Ecto neural progenitor cell (in vitro differentiated cells): ENCODE data around the gene NEK6.

Experiments used
- DNase-seq: peaks from one replicate; pipeline ENCODE4 v3.0.0-alpha.2; 2018; ENCODE audit warnings: low spot score

The NEK6 gene

GRCh38 chr9:124373851-124374250 is 116.1 kb downstream of the NEK6 start:
- DNase-seq: no peak

- no peak for DNase-seq
Observed at GRCh38 chr9:124375726-124376125, 118.0 kb downstream of the NEK6 start.

- no peak for DNase-seq
Observed at GRCh38 chr9:124376329-124376728, 118.6 kb downstream of the NEK6 start.

DNA sequence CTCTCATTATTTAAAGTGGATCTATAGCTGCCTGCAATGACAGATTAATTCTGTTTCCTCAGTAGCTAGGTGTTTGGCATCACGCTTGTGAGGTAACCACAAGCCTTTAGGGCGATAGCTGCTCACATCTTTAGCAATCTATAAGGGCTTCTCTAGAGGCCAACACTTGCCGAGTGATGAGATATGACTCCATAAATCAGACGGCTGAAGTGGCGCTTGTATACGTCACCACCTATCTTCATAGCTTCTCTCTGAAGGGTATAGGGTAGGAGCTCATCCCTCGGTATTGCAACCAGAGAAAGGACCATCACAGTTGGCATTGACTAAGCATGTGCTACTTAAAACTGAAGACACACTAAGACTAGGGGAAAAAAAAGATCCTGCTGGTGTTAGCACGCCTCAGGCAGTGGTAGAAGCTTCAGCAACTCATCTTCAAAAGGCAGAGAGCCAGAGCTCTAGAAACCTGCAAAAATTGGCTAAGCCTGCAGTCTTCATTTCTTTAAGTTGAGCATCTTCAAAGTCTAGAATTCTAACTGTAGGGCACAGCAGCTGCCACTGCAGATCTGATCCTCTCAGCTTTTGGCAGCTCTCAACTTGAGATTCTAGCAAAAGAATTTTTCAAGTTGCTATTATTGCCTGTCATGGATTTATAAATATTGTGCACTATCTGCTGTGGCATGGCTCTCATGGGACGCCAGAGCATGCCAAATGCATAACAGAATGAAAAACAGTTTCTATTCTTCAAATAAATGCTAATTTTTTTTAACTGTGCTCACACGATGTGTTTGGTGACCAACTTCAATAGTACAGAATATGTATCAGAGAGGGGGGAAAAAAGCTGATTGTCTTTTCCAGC is 120.0 kb downstream of the NEK6 start:
- no peak for DNase-seq

DNA sequence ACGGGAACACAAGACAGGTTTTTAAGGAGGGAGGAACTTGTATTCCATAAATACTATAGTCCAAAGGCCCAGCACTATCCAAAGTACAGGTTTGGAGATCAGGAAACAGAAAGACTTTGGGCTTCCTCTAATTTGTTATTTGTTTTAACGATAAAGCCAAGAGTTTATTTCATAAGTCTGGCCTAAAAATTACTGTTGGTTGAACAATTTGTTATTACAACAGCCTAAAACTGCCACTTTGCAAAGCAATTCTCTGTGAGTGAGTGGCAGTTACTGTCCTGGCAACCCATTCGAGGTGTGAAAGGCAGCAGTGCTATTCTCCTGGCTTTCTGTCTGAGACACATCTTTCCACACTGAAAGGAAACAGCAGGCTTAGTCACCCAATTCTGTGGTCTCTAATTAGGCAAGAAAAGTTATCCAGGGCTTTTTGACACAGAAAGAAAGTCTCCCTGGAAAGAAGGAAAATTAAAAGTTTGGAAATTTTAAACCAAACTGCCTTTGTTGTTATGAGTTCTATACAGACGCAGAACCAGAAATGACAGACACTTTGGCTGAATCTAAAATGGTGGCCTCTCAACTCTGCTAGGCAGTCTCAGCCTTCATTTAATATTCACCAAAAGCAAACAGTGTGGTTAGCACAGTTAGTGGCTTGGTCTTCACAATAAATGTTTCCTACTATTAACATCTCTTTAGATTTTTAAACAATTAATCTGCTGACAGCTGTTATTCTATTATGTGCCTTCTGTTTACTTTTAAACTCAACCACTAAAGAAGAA is 123.6 kb downstream of the NEK6 start:
- DNase-seq: no peak

DNA sequence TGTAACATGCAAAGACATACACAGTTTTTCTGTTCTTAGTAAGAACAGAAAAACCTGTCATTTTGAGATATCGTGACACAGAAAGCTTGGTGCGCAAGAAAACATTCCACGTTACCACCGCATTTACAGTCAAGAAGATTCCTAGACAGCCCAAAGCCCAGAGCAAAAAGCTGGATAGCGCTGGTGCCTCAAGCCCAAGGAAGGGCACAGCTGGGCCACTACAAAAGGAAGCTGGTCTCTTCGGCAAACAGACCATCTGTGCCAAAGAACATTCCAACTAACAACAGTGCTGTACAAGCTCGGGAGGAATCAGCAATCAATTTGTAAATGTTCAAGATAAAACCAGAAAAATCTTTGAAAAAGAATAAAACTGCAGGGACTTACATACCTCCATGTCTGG is 126.5 kb downstream of the NEK6 start:
- DNase-seq: no peak

DNA sequence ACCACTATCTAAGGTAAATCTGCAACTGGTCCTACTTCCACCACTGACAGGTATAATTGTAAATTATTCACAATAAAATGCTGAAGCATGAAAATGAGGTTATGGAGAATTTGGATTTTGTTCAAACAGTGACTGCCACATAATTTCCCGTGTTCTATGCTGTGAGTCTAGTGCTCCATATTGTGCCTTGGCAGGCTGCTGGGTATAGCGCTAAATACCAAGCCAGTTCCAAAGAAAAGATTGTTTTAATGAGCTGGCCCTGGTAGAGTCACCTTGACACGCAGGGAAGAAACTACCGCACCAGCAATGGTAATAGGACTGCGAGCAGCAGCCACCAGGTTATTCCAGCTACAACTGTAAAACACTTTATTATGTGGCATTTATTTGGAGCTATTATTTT is 127.1 kb downstream of the NEK6 start:
- DNase-seq: no peak

DNA sequence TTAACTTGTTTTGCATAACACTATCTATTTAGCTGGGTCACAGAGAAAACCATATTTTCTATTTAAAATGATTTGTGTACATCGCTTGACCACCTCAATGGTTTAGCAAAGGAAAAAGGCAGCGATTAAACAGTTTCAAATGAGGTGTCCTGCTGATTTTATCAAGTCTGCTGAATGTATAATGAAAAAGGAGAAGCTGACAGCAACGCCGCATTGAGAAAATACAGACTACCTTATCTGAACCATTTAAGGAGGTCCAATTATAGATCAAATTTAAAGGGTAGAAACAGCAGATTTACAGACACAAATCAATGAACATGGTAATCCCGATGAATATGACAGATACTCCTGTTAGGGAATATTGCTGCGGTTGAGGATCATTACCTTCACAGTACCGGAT is 127.9 kb downstream of the NEK6 start:
- DNase-seq: no peak

DNA sequence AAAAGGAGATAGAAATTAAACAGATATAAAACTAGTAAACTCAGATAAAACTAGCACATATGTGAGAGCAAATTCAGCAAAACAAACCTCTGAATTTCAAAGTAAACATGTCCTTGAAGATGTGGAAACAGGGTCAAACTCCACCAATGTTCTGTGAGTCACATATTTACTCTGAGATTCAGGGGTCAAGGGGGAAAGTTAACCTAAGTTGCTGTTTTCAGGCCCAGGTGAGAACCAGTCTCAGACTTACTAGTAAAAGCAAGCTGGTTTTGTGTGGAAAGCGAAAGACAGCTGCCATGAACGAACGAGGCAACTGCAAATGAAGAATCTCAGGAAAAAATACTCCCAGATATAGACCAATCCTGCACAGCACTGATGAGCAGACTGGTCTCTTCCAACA is 128.5 kb downstream of the NEK6 start:
- DNase-seq: no peak

DNA sequence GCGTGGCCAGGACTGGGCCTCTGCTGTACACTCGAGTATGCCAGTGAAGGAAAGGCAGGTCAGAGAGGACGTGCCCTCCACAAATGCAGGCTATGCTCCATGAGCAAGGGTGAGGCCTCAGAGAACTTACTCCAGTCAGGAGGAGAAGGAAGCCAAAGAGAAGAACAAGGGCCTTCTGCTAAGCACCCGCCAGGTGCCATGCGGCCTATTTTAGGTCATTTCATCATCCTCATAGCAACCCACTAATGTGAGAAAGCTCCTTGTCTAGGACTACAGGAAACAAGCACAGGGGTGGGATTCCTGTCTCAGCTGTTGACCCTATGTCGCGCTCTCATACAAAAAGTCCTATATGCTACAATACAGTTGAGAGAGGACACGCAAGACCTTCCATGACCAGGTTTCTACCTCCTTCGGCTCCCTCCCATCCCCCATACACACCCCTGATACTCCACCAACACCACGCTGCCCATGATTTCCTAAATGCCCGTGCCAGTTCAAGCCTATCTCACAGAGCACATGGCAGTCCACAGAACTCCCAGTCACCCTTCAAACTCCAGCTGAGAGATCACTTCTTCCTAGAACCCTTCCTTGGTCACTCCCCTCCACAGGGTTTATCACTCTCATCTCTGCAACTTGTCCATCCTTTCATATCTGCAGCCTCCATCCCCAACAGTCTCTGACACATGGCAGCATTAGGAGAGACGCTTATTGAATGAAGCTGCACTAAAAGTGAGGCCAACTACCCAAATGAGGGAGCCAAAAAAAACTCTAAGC is 130.7 kb downstream of the NEK6 start:
- DNase-seq: no peak

- DNase-seq: no peak
Observed at GRCh38 chr9:124389146-124389939, 131.6 kb downstream of the NEK6 start.

DNA sequence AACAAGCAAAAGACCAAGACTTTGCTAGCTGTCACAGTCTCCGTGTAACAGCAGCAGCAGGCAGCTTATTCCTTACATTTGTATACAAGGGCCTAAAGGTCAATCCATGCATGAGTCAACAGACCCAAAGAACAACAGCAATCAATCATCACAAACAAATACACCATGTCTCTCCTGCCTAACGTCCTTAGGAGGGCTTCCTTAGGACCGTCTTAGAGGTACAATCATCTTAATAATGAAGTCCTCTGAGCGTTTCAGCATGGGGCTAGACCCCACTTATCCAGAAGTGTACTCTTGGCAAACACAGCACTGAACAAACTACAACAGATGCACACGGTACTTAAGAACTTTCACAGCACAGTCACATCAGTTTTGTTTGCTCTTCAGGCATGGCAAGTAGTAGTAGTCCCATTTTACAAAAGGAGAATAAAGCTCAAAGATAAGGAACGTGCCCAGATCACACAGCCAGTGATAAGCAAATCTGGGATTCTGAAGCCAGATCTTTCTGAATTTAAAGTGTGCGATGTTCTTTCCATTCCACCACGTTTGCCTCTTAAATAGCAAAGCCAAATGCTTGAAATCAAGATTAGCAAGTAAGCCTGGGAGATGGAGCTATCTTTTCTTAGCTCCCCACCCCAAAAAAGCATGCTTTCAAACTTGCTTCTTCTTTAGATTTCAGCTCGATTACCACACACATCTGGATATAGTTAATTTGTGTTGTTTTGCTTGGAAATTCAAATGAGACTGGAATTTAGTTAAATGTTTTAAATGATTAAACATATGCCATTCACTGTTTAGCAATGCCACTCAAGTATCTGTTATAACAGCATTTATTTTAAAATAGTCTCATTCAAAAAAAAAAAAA is 133.3 kb downstream of the NEK6 start:
- DNase-seq: no peak

- DNase-seq: no peak
Observed at GRCh38 chr9:124392254-124392870, 134.6 kb downstream of the NEK6 start.

- no peak for DNase-seq
Observed at GRCh38 chr9:124392871-124393460, 135.2 kb downstream of the NEK6 start.

GRCh38 chr9:124394167-124394566 is 136.4 kb downstream of the NEK6 start:
- no peak for DNase-seq

DNA sequence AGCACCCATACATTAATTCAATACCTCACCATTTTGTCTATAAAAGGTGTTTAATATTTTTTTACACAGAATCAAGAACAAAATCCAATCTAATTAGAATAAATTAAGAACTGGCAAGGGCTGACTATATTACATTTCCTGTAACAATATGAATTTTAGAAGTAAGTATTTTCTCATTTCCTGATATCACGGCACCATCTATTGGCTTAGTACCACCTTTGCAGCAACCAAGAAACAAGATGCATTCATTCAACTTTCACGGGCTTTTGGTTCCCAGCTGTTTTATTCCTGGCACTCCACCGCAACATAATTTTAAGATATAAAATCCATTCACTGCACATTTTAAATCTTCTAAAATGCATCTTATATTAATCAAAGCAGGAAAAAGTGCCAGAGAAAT is 136.8 kb downstream of the NEK6 start:
- no peak for DNase-seq

DNA sequence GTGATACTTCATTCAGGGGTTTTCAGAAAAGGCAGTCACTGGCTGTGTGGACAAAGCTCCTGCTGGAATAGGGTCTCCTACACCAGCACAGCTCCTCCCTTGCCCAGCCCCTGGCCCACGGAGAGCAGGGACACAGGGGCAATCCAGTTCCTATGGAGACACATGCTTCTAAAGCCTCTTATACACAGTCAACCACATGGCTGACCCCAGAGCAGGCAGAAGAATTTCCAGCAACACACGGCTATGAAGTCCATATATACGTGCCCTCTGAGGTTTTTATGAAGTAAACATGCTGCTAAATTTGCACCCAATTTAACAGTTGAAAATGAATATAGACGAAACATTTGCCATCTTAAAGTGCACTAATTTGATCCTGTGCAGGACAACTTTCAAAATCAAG is 138.1 kb downstream of the NEK6 start:
- no peak for DNase-seq

- no peak for DNase-seq
Observed at GRCh38 chr9:124398191-124398935, 140.6 kb downstream of the NEK6 start.

GRCh38 chr9:124399323-124399967 is 141.7 kb downstream of the NEK6 start:
- DNase-seq: peak; percentile 78
